ENCODE results near the gene FCHO2.

- TF ChIP-seq CTCF (IDR thresholded peaks at IDR 0.05; ENCODE audit: insufficient read depth, low read length, poor library complexity, severe bottlenecking) (no peak), EZH2phosphoT487 (conservative IDR thresholded peaks at IDR 0.05; ENCODE audit: low read length) (no peak)
Measured at GRCh38 chr5:73039082-73039481, 83.2 kb downstream of the FCHO2 start.

Measured in SU-DHL-6 (cell line).